NCI-H2107 treated with DMSO at 0.1 percent for 48 hours (cell line): ENCODE data around the gene TAS2R9.
"Not testable (repeated sequence)": the region's sequence is repeated elsewhere in the genome, so short reads cannot be mapped to it uniquely, and the experiment has no call there.

Experiments
- DNase-seq: peaks from one replicate; lab custom pipeline; 2025; ENCODE audit not compliant: unreplicated experiment; lab: John Stamatoyannopoulos, UW

TAS2R9 gene, protein sequence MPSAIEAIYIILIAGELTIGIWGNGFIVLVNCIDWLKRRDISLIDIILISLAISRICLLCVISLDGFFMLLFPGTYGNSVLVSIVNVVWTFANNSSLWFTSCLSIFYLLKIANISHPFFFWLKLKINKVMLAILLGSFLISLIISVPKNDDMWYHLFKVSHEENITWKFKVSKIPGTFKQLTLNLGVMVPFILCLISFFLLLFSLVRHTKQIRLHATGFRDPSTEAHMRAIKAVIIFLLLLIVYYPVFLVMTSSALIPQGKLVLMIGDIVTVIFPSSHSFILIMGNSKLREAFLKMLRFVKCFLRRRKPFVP

DNA sequence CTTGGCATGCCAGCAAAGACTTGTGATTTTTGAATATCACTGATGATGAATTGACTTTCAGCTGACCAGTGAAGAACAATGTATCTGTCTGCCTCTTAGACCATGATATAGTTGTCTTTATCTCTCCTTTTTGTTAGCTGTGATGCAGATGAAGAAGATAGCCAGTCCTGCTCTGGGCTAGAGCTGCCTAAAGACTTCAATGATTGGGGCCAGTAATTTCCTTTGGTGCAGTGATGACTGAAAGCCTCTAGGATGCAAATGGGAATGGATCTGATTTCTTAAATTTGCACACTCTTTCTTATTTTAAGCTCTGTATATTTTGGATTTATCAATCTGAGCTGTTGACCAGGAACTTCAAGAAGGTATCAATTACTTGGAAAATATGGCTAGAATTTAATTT lies at the start of gene TAS2R9:
Gene TAS2R9 (minus strand): TSS at position 101 of the 400 bp plus-strand sequence. CDS start 93 bp downstream, at position 8.
- no peak for DNase-seq

DNA sequence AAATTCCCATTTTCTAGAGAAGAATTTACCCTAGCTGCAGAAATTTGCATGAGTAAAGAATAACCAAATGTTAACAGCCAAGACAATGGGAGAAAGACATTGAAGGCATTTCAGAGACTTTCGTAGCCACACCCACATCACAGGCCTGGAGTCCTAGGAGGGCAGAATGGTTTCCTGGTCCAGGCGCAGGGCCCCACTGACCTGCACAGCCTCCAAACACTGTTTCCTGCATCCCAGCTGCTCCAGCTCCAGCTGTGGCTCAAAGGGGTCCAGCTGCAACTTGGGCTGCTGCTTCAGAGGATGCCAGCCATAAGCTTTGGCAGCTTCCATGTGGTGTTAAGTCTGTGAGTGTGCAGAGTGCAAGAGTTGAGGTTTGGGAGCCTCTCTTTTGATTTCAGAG lies 45.8 kb upstream of the TAS2R9 start:
- DNase-seq, result no peak

DNA sequence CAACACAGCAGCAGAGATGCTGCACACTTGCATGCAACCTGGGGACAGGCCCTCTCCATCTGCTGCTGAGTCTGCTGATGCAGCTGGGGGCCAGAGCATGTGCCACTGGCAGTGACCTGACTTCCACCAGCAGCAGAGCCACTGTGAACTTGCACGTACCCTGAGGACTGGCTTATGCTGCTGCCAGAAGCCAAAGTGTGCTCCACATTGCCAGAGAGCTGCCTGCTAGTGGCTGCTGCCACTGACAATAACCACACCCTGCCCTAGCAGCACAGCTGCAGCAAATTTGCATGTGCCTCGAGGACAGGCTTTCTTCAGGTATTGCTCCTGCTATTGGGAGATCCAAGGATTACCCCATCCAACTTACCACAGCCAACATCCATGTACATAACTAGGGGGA lies 43.8 kb upstream of the TAS2R9 start:
- no peak for DNase-seq

DNA sequence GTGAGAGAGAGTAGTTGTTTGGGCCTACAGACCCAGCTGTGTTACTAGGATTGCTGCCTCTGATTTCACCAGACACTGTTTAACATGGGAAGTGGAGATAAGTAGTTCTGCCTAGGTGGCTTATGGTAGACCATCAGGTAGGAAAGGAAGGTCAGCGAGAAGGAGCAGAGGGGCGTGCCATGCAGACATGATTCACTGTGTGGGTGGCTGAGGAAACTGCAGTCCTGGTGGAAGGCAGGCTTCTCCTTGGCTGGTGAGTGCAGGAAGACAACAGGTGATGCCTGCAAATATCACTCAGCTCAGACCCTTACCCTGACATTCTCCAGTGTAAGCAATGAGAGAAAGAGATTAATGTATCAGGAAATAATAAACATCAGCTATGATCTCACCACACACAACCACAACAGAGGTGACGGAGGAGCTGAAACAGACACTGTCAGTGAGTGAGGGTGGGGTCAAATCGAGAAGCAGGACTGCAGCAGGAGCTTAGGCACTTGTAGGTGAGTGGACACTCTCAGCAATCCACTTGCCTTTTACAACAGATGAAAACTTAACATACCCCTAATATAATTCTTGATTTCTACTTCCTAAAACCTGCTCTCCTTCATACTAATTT lies 41.4 kb upstream of the TAS2R9 start:
- no peak for DNase-seq

DNA sequence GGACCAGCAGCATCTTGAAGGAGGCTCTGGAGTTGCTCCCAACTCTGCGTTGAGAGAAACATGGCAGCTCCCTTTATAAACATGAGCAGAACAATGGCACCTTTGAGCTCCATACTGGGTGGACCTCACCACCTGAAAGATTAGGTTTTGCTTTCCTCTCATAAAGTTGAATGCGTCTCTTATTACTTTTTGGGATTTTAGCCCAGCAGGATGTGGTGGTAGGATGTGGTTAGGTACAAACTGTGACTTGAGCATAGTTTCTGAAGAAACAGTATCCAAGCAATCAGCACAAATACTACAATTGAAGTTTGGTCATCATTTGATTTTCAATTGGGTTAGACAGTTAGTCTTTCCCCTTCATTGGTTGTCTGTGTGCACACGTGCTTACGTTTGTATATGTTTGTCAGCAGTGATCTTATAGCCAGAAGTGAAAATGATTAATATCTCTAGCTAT lies 39.5 kb upstream of the TAS2R9 start, which contains the start of gene PRR4:
Gene PRR4 (minus strand): TSS at position 51 of the 454 bp plus-strand sequence. CDS start 38 bp downstream, at position 13.
- no peak for DNase-seq

DNA sequence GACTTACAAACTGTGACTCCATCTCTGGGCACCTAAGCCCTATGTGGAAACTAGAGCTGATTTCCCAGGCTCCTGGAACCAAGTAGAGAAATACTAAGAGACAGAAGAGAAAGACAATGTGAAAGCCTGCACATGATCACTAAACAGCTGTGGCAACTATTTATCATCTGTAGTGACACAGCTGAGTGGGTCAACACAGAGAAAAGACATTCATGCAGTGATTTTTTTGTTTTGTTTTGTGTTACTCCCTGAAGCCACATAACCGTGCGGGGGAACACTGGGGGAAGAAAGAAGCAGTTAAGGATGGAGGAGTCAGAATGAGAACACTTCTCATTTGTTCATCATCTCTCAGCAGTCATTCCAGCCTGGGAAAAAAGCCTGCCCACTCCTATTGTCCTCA lies 37.8 kb upstream of the TAS2R9 start:
- no peak for DNase-seq

DNA sequence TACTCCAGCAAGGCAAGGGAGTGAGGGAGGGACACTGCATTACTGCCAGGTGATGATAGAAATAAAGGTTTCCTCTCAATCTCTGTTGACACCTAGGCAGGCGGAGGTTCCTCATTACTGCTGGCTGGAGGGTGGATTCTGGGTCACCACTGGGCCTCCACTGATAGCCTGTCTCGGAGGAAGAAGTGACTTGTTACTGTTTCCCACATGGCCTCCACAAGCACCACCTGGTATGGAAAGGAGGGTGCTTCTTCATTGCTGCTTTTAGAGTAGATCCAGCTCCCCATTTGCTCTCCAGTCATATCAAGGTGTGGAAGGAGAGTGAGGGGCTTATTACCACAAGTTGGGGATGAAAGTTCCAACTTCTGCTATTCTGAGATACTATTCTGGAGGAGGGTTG lies 32.9 kb upstream of the TAS2R9 start:
- DNase-seq, result no peak

DNA sequence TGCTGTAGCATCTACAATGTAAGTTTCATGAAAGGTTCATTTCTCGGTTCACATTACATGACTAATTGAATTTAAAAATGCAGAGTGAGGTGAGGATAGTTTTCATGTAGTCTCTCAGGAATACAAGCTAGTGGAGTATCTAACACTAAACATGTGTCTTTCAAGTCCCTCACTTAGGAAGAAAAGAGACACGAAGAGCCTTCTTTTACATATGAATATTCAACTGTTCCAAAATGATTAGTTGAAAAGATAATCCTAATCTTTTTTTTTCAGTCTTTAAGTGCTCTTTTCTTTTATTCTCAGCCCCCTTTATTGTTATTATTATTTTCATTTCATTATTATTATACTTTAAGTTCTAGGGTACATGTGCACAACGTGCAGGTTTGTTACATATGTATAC lies 28.5 kb upstream of the TAS2R9 start:
- no peak for DNase-seq

DNA sequence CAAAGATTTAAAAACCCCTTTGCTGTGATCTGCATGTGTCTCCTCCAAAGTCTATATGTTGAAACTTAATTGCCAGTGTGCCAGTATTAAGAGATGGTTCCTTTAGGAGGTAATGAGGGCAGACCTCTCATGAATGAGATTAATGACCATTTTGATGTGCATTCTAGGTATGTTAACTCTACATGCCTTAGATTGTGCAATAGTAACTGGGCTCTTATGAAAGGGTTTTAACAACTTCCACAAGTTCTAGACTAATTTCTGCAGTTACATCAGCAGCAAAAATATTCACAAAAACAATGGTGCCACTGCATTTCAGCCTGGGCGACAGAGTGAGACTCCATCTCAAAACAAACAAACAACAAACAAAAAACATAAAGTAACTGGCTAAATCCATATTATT lies 20.0 kb upstream of the TAS2R9 start:
- DNase-seq, result no peak

DNA sequence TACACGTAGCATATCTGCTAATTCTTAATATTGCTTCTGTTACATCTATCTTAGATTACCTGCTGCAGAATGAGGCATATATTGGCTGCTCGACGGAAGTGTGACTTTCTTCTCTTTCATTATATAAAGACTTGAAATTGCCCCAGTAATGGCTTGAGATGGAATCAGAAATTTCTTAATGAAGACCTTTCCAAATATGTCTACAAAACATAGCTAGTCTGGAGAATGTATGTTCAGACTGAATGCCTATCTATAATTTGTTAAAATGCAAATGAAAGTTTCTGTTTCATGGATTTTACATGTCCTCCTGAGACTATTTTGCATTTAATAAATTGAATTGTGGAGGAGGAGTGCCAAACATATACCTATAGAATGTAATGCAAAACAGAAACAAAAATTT lies 16.3 kb upstream of the TAS2R9 start, which contains the start of gene TAS2R10:
Gene TAS2R10 (minus strand): TSS at position 101 of the 400 bp plus-strand sequence. CDS start 89 bp downstream, at position 12.
- no peak for DNase-seq

DNA sequence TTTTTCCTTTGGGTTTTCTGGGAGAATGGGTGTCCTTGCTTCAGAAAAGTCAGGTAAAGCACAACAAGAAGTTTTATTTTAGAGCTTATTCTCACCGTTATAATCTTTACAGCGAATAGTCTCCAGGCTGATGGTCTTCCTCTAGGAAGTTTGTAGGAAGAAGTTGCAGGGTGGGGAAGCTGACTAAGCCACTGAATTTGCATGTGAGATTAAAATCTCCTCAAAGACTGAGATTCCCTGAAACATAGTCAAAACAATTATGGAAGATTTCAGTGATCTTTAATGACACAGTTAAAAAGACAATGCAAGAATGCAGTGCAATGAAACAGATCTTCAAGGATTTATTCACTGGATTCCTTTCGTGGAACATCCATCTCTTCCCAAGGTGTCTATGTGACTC lies 15.0 kb upstream of the TAS2R9 start:
- DNase-seq, result no peak

DNA sequence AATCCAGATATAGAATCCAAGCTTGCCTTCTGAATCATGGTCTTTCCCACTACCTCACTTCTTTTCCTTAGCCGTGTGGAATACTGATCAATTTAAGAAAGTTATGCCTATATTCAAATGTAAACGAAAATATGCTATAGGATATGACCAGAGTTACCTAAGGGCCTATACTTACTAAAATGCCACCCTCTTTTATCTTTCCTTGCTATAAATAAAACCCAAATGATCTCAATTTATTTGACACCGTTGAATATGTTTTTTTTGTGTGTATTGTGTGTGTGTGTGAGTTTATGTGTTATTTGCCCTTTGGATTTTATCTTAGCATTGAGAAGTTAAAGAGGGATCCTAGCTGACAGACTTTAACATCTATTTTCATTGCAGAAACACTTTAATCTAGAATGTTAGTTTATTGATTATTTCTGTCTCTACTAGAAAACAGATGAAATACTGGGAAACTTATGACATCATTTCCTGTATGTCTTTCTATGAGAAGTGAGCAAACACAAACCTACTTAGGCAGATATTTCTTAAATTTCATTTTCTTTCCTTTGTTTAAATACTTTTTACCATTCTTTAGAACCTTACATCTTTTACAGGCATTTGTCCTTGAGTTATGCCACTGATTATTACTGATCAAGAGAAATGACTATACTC lies 2.0 kb upstream of the TAS2R9 start:
- no peak for DNase-seq

DNA sequence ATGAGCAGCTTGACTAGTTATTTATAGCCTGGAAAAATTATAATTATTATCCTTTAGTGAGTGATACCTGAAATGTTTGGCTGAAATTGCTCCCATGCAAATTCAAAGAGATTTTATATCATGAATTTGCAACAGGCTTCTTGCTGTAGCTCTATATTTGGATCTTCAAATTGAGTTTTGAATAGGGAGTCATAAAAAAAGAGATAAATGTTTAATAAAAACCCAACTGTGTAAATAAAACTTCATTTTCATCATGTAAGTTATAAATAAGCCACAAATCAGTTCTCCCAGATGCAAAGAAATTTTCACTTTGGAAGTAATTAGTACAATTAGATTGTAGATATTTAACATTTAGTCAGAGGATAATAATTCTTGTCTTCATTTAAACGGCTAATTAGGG lies 2.8 kb downstream of the TAS2R9 start, which contains the start of gene TAS2R8:
Gene TAS2R8 (minus strand): TSS at position 101 of the 400 bp plus-strand sequence. CDS start 306 bp downstream, outside the sequence.
- no peak for DNase-seq

DNA sequence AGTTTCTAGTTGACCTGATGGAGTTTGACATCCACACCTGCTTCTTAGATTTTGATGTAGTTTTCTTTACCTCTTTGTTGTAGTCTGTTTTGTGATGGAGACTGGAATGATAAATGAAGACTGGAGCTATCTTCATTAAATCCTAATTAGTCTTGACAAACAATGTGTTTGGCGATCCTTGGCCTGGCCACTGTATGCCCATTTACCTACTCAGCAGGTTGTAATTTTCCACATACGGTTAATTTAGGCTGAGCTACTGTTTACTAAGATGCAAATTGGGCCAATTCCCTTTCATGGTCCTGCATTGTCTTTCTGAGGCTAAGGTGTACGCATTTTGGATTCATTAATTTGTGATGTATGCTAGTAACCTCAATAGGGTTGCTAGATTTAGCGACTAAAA lies 7.4 kb downstream of the TAS2R9 start, which contains the start of gene TAS2R7:
Gene TAS2R7 (minus strand): TSS at position 41 of the 400 bp plus-strand sequence. CDS start 57 bp downstream, outside the sequence.
- no peak for DNase-seq

DNA sequence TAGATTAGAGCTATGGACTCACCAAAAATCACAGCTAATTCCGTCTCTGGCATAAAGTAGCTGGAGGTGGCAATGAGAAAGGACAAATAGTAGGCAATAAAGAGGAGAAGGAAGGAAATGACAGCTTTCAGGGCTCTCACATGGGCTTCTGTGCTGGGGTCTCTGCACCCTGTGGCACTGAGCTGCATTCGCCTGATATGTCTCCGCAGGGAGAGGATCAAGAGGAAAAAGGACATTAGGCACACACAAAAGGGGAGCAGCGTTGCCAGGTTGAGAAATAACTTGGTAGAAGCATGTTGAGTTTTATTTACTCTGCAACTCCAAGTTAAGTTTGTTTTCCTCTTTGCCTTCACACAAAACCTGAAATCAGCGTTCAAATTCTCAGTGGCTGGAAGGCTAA lies 8.2 kb downstream of the TAS2R9 start:
- no peak for DNase-seq

DNA sequence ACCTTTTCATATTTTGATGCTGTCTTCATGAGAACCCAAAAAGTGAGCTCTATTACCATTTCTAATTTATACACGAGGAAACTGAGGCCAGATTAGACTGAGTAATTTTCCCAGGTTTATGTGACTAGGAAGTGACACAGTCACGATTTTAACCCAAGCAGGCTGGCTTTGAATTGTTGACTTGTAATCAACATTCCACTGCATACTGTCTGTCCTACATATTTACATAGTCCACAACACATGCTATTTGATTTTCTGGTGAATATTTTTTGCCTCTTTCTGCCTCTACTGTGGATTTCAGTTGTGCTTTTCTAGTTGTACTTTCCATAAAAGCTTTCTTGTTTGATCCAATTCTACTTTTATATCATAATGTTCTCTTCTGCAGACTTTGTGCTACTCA lies 15.7 kb downstream of the TAS2R9 start:
- no peak for DNase-seq

DNA sequence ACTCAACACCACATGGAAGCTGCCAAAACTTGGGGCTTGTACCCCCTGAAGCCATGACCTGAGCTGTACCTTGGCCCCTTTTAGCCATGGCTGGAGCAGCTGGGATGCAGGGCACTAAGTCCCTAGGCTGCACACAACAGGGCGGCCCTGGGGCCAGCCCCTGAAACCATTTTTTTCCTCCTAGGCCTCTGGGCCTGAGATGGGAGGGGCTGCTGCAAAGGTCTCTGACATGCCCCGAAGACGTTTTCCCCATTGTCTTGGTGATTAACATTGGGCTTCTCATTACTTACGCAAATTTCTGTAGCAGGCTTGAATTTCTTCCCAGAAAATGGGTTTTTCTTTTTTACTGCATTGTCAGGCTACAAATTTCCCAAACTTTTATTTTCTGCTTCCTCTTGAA lies 18.2 kb downstream of the TAS2R9 start:
- DNase-seq, result not testable (repeated sequence)

DNA sequence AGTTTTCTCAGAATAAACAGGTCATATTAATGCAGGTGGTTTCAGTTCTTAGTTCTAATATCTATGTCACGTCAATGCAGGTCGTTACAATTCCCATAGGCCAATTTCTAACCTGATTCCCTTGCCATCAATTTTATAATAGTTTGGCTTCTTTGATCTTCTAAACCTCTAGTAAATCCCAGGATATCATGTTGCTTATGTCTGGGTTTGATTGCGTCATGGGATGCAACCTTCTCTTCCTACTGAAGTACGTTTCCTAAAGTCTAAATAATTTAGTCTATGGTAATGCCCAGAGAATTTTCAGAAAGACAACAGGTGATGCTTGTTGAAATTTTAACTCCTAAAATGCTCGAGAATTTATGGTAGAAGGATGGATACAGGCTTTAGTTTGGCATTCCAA lies 26.7 kb downstream of the TAS2R9 start:
- no peak for DNase-seq

DNA sequence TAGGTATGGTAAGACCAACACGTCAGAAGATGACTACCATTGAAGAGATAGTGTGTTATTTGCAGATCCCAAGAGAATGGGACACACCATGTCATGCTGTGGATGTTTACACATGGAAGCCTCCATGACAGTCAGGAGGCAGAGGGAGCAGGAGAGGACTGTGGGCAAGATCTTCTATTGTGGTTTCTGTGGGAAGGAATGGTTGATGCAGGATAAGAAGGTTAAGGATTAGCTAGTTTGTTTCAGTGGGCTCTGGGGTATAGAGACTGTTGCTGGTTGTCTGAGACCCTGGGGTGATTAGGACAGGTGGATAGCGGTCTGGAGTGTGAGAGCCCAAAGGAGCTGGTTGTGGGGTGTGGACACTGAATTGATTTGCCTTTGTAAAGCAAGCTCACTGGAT lies 30.9 kb downstream of the TAS2R9 start:
- DNase-seq, result no peak

DNA sequence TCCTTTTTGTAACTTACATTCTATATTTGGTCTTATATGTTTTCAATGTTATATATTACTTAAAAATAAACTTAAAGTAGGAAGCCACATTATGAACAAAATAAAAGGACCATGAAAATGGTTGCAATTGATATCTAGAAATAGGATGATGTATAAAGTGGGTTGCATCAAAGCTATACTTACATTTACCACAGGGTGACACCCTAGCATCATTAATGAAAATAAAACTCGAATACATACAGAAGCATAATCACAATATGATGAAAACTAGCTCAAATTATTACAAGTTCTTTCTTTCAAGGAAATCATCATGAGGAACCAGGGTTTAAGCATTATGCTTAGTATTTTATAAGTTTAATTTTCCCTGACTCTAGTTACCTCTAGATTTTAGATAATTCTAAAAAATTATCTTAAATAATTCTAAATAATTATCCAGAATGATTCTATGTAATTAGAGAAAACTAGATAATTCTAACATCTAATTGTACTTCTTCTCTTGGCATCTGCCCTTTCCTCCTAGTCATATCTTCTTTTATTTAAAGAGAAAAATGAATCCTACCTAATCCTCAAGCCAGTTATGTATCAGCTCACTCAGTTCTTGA lies 38.7 kb downstream of the TAS2R9 start:
- DNase-seq, result peak; percentile 56

DNA sequence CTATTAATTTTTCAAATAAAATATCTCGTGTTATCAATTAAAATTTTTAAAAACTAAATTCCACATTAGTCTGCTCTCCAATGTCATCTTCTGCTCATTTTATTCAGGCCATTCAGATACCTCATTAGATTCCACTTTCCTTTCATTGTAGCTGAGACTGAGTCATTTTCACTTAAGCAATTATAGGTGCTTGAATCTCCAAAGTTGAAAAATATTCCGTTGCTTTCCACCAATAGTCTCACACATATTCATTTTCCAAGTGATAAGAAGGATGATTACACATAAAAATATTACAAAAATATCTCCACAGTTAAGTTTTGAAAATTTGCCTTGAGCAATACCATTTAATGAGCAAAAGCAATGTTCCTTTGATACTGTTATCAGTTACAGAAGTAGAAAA lies 50.3 kb downstream of the TAS2R9 start:
- DNase-seq, result no peak
